Measurements from ENCODE around the gene ZNF883. TPM values are rescaled to one million over a fixed set of nuclear protein-coding genes. Genes with fewer than 3 reads are reported as not detected.

The ZNF883 gene
- total and polyA plus RNA-seq, 4 donors, result 0.03 to 0.23 (median 0.10) TPM

DNA sequence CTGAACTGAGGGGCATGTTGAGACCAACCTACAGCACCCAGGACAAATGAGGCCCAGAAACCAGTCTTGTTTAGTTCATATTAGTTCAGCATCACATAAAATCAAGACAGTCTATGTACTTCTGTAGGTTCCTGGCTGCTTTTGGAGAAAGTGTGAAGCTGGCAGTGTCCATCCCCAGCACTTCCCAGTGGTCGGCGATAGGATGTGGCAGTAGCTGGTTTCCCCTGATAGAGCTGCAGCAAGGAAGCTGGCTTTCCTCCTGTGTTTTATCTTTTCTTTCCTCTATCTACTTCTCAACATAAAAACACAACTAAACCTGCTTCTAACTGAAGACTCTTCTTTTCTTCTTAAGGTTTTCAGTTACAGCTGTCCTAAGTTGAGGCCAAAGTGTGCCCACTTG, 78.3 kb downstream of the ZNF883 start:
- Histone ChIP-seq H3K27ac (ENCODE audit: low read depth in 1 of 2, low read length in 2 of 2) (no peak overlapping the region), H3K9ac (ENCODE audit: low read depth in 1 of 2, low read length in 2 of 2) (no peak overlapping the region), H3K4me1 (ENCODE audit: control insufficient read depth in 4 of 4, insufficient read depth in 4 of 4, low read length in 3 of 4) (no peaks in the 10 kb centered on the region), H3K4me3 (ENCODE audit: low read depth in 1 of 3, low read length in 3 of 3) (no peak overlapping the region), H3K9me3 (ENCODE audit: control insufficient read depth in 4 of 4, low read length in 3 of 4) (no peaks in the 10 kb centered on the region), H3K36me3 (ENCODE audit: control insufficient read depth in 4 of 4, insufficient read depth in 3 of 4, low read depth in 1 of 4, low read length in 3 of 4) (no peaks in the 10 kb centered on the region), H3K27me3 (ENCODE audit: control insufficient read depth in 4 of 4, insufficient read depth in 4 of 4, low read length in 3 of 4) (peaks cover 0 to 13% (median 2%) of the 10 kb centered on the region in 4 donors)
- 62% methylated on average over 2 of the region's 2 CpGs for WGBS
- no peak for TF ChIP-seq FOXA1 (IDR thresholded peaks at IDR 0.05)
- no peak for TF ChIP-seq EGR1 (IDR thresholded peaks at IDR 0.05; ENCODE audit: low read depth in 2 of 2)
- no peak for TF ChIP-seq SP1 (IDR thresholded peaks at IDR 0.05)
- TF ChIP-seq YY1 (IDR thresholded peaks at IDR 0.05), result no peak
- TF ChIP-seq, protein P1, sequence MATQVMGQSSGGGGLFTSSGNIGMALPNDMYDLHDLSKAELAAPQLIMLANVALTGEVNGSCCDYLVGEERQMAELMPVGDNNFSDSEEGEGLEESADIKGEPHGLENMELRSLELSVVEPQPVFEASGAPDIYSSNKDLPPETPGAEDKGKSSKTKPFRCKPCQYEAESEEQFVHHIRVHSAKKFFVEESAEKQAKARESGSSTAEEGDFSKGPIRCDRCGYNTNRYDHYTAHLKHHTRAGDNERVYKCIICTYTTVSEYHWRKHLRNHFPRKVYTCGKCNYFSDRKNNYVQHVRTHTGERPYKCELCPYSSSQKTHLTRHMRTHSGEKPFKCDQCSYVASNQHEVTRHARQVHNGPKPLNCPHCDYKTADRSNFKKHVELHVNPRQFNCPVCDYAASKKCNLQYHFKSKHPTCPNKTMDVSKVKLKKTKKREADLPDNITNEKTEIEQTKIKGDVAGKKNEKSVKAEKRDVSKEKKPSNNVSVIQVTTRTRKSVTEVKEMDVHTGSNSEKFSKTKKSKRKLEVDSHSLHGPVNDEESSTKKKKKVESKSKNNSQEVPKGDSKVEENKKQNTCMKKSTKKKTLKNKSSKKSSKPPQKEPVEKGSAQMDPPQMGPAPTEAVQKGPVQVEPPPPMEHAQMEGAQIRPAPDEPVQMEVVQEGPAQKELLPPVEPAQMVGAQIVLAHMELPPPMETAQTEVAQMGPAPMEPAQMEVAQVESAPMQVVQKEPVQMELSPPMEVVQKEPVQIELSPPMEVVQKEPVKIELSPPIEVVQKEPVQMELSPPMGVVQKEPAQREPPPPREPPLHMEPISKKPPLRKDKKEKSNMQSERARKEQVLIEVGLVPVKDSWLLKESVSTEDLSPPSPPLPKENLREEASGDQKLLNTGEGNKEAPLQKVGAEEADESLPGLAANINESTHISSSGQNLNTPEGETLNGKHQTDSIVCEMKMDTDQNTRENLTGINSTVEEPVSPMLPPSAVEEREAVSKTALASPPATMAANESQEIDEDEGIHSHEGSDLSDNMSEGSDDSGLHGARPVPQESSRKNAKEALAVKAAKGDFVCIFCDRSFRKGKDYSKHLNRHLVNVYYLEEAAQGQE (IDR thresholded peaks at IDR 0.05), result no peak
- TF ChIP-seq, protein P2, sequence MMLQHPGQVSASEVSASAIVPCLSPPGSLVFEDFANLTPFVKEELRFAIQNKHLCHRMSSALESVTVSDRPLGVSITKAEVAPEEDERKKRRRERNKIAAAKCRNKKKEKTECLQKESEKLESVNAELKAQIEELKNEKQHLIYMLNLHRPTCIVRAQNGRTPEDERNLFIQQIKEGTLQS (IDR thresholded peaks at IDR 0.05), result no peak
- TF ChIP-seq, protein P3, sequence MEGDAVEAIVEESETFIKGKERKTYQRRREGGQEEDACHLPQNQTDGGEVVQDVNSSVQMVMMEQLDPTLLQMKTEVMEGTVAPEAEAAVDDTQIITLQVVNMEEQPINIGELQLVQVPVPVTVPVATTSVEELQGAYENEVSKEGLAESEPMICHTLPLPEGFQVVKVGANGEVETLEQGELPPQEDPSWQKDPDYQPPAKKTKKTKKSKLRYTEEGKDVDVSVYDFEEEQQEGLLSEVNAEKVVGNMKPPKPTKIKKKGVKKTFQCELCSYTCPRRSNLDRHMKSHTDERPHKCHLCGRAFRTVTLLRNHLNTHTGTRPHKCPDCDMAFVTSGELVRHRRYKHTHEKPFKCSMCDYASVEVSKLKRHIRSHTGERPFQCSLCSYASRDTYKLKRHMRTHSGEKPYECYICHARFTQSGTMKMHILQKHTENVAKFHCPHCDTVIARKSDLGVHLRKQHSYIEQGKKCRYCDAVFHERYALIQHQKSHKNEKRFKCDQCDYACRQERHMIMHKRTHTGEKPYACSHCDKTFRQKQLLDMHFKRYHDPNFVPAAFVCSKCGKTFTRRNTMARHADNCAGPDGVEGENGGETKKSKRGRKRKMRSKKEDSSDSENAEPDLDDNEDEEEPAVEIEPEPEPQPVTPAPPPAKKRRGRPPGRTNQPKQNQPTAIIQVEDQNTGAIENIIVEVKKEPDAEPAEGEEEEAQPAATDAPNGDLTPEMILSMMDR (IDR thresholded peaks at IDR 0.05; ENCODE audit: low read depth, low read length, missing input control), result no peak
- TF ChIP-seq, protein P4, sequence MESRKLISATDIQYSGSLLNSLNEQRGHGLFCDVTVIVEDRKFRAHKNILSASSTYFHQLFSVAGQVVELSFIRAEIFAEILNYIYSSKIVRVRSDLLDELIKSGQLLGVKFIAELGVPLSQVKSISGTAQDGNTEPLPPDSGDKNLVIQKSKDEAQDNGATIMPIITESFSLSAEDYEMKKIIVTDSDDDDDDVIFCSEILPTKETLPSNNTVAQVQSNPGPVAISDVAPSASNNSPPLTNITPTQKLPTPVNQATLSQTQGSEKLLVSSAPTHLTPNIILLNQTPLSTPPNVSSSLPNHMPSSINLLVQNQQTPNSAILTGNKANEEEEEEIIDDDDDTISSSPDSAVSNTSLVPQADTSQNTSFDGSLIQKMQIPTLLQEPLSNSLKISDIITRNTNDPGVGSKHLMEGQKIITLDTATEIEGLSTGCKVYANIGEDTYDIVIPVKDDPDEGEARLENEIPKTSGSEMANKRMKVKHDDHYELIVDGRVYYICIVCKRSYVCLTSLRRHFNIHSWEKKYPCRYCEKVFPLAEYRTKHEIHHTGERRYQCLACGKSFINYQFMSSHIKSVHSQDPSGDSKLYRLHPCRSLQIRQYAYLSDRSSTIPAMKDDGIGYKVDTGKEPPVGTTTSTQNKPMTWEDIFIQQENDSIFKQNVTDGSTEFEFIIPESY (IDR thresholded peaks at IDR 0.05), result no peak
- TF ChIP-seq NR2F2 (IDR thresholded peaks at IDR 0.05), result no peak
- no peak for TF ChIP-seq TAF1 (conservative IDR thresholded peaks at IDR 0.05)
- TF ChIP-seq FOXA2 (IDR thresholded peaks at IDR 0.05), result no peak
- TF ChIP-seq RXRA (IDR thresholded peaks at IDR 0.05), result no peak
- no peak for TF ChIP-seq HNF4A (conservative IDR thresholded peaks at IDR 0.05)
- TF ChIP-seq RAD21 (IDR thresholded peaks at IDR 0.05), result no peak
- TF ChIP-seq GABPA (IDR thresholded peaks at IDR 0.05 in 1 of 2, conservative IDR thresholded peaks at IDR 0.05 in 1 of 2), result no peak
- TF ChIP-seq HNF4G (IDR thresholded peaks at IDR 0.05), result no peak
- TF ChIP-seq, protein P5, sequence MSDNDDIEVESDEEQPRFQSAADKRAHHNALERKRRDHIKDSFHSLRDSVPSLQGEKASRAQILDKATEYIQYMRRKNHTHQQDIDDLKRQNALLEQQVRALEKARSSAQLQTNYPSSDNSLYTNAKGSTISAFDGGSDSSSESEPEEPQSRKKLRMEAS (IDR thresholded peaks at IDR 0.05), result no peak
- TF ChIP-seq JUND (IDR thresholded peaks at IDR 0.05), result no peak
- DNase-seq (ENCODE audit: low spot score), result no peak
